A549 (cell line): ENCODE results near the gene KRT7. TPM values are rescaled to one million over a fixed set of nuclear protein-coding genes. Genes with fewer than 3 reads are reported as not detected.

Source experiments
- ATAC-seq, 2 experiments: fragments of 200-7000 bp in 1 of 2; fragments of >200 bp in 1 of 2; cut with Nextera tagmentation in 1 of 2; cut with Tn5 transposase in 1 of 2; 3 replicates each; pipeline versions ENCODE4 v1.8.0 to v1.9.1; 2018 to 2020; ENCODE audit warnings: mild to moderate bottlenecking in 1 of 2, moderate library complexity in 1 of 2
- CTCF ChIA-PET: fragments of 300-600 bp; sonication (Branson Sonifier 250); formaldehyde crosslinking; extraction: SDS; loops from one replicate; lab custom pipeline; 2021; ENCODE audit warnings: antibody characterized with exemption, inconsistent platforms; lab: Yijun Ruan, JAX
- POLR2A ChIA-PET: fragments of 350-600 bp; formaldehyde crosslinking; extraction: SDS; loops from one replicate; lab custom pipeline; 2021; ENCODE audit warnings: antibody characterized with exemption, inconsistent platforms; lab: Yijun Ruan, JAX
- DNase-seq, 2 experiments: peaks; one replicate each; pipeline versions ENCODE4 v3.0.0 to v3.0.0-alpha.2; 2011 to 2016; ENCODE audit warnings: low read depth in 1 of 2, low spot score in 1 of 2
- FAIRE-seq: peaks from 2 replicates; lab custom pipeline; 2011; peaks lifted over from hg19 to GRCh38; lab: Jason Lieb, UNC
- H3K27ac ChIP-seq, 2 experiments: fragments of >200 bp; sonication (Bioruptor Twin); formaldehyde crosslinking; 3 replicates each; pipeline ENCODE4 v1.5.1; 2016 to 2017
- H3K4me1 ChIP-seq: fragments of >200 bp; sonication (Bioruptor Twin); formaldehyde crosslinking; 3 replicates; pipeline ENCODE4 v1.6.1; 2016
- H3K4me2 ChIP-seq: fragments of >200 bp; sonication (Bioruptor Twin); formaldehyde crosslinking; 3 replicates; pipeline ENCODE4 v1.6.1; 2016
- H3K4me3 ChIP-seq: fragments of >200 bp; sonication (Bioruptor Twin); formaldehyde crosslinking; 3 replicates; pipeline ENCODE4 v1.5.1; 2016
- H3K9me3 ChIP-seq: fragments of >200 bp; sonication (Bioruptor Twin); formaldehyde crosslinking; 3 replicates; pipeline ENCODE4 v1.6.1; 2016
- CBX8 ChIP-seq: fragments of 200-600 bp; sonication (generic); IDR thresholded peaks from 2 replicates; pipeline ENCODE4 v1.6.1; 2016
- CHD2 ChIP-seq: fragments of 150-350 bp; IDR thresholded peaks from 2 replicates; pipeline ENCODE4 v1.6.1; 2014; ENCODE audit warnings: low read length; ENCODE audit not compliant: partially characterized antibody
- CTCF ChIP-seq: fragments of >200 bp; sonication (Bioruptor Twin); formaldehyde crosslinking; IDR thresholded peaks from 3 replicates; pipeline ENCODE4 v1.5.1; 2016
- E2F6 ChIP-seq: IDR thresholded peaks from 2 replicates; pipeline ENCODE4 v1.6.1; 2012; ENCODE audit warnings: low read depth, borderline replicate concordance
- EHF ChIP-seq: fragments of 250-450 bp; sonication (Bioruptor Pico); IDR thresholded peaks from 2 replicates; pipeline ENCODE4 v1.5.0; 2020; ENCODE audit warnings: mild to moderate bottlenecking
- FOSB ChIP-seq: fragments of 250-450 bp; sonication (Bioruptor Pico); IDR thresholded peaks from 2 replicates; pipeline ENCODE4 v1.5.0; 2020; ENCODE audit warnings: mild to moderate bottlenecking, moderate library complexity
- FOSL2 ChIP-seq, 2 experiments: fragments of 450-650 bp in 1 of 2; fragments of >200 bp in 1 of 2; sonication (Bioruptor Twin) in 1 of 2; formaldehyde crosslinking; IDR thresholded peaks; 2 replicates each; pipeline versions ENCODE4 v1.5.0 to v1.6.1; 2016 to 2020; ENCODE audit warnings: mild to moderate bottlenecking in 1 of 2, moderate library complexity in 1 of 2
- GATA3 ChIP-seq: IDR thresholded peaks from 2 replicates; pipeline ENCODE4 v1.6.1; 2012; ENCODE audit warnings: borderline replicate concordance
- HDAC2 ChIP-seq: fragments of 200-600 bp; sonication (generic); IDR thresholded peaks from 2 replicates; pipeline ENCODE4 v1.6.1; 2016
- HEYL ChIP-seq: fragments of 250-450 bp; sonication (Bioruptor Pico); IDR thresholded peaks from 2 replicates; pipeline ENCODE4 v1.8.0; 2021; ENCODE audit warnings: mild to moderate bottlenecking, moderate library complexity
- HOXA7 ChIP-seq: fragments of 250-450 bp; sonication (Bioruptor Pico); IDR thresholded peaks from 2 replicates; pipeline ENCODE4 v1.5.0; 2020; ENCODE audit warnings: mild to moderate bottlenecking, moderate library complexity
- HOXB13 ChIP-seq: fragments of 250-450 bp; sonication (Bioruptor Pico); IDR thresholded peaks from 2 replicates; pipeline ENCODE4 v1.5.0; 2020; ENCODE audit warnings: low read depth, mild to moderate bottlenecking, moderate library complexity
- KDM1A ChIP-seq: fragments of 200-600 bp; sonication (generic); IDR thresholded peaks from 2 replicates; pipeline ENCODE4 v1.6.1; 2016; ENCODE audit warnings: low read depth, mild to moderate bottlenecking
- MAFK ChIP-seq: fragments of 450-650 bp; IDR thresholded peaks from 2 replicates; pipeline ENCODE4 v1.6.1; 2014; ENCODE audit not compliant: partially characterized antibody
- MAX ChIP-seq: IDR thresholded peaks from 2 replicates; pipeline ENCODE4 v1.6.1; 2012
- MAZ ChIP-seq: fragments of 150-350 bp; IDR thresholded peaks from 2 replicates; pipeline ENCODE4 v1.6.1; 2014; ENCODE audit warnings: antibody characterized with exemption, low read depth, low read length, borderline replicate concordance
- POLR2A ChIP-seq: IDR thresholded peaks from 2 replicates; pipeline ENCODE4 v1.6.1; 2012; ENCODE audit warnings: mild to moderate bottlenecking, low read length
- RARB ChIP-seq: fragments of 250-450 bp; sonication (Bioruptor Pico); IDR thresholded peaks from 2 replicates; pipeline ENCODE4 v1.8.0; 2021; ENCODE audit warnings: mild to moderate bottlenecking, moderate library complexity
- RNF2 ChIP-seq: fragments of 200-600 bp; sonication (generic); IDR thresholded peaks from 2 replicates; pipeline ENCODE4 v1.6.1; 2016; ENCODE audit warnings: low read depth, mild to moderate bottlenecking, antibody characterized with exemption, moderate library complexity, borderline replicate concordance
- TFCP2L1 ChIP-seq: fragments of 250-450 bp; sonication (Bioruptor Pico); IDR thresholded peaks from 2 replicates; pipeline ENCODE4 v1.5.0; 2021; ENCODE audit warnings: mild to moderate bottlenecking
- WGBS: methylation state at CpG from one replicate; pipeline ENCODE4 v1.1.6; 2017; ENCODE audit errors: missing lambda C conversion rate; 5-methylcytosine and 5-hydroxymethylcytosine counted together
- polyA plus RNA-seq, 4 experiments: library from polyadenylated mRNA; depleted of rRNA in 3 of 4; stranded (reverse); fragments of >200 nt; fragmentation: RNase III in 1 of 4; extraction: RNeasy Plus Mini Kit Qiagen cat#74134 plus additional on column Dnase treatment in 1 of 4; gene quantifications; 2 replicates in 3 of 4; 3 replicates in 1 of 4; pipeline ENCODE4 v1.2.3, GENCODE V29; 2011 to 2017

Gene KRT7
- polyA plus RNA-seq, 2 of the 4 experiments (the other 2 are of a cell fraction), result 2,623 to 3,055 TPM

- TF ChIP-seq MAX, result peak; percentile 60
- TF ChIP-seq CTCF, result no peak
- TF ChIP-seq HOXB13, result peak; percentile 35; the same call in 1 of the 2 replicates
- no peak for TF ChIP-seq TFCP2L1 (CRISPR knock-in tag)
- peak; percentile 90; the same call in 1 of the 2 replicates for TF ChIP-seq GATA3
- no peak for TF ChIP-seq HDAC2
- TF ChIP-seq CBX8, result no peak
- no peak for TF ChIP-seq RNF2
- no peak for TF ChIP-seq EHF (CRISPR knock-in tag)
- no peak for TF ChIP-seq MAZ
- no peak for TF ChIP-seq POLR2A
- TF ChIP-seq KDM1A, result no peak
- TF ChIP-seq E2F6, result no peak
- no peak for TF ChIP-seq MAFK
- TF ChIP-seq CHD2, result no peak
- peak; percentile 88 for TF ChIP-seq FOSL2 (IDR thresholded peaks at IDR 0.05)
- peak; percentile 95 for TF ChIP-seq FOSL2 (CRISPR knock-in tag; IDR thresholded peaks at IDR 0.05)
These were observed 2.4 kb upstream of the KRT7 start (continued) for GRCh38 chr12:52230364-52231281.

GRCh38 chr12:52231305-52232202 lies 1.5 kb upstream of the KRT7 start:
- peak in 1 of 2 experiments; percentile 58 for DNase-seq
- no peak for FAIRE-seq
- POLR2A ChIA-PET, result interaction anchor here (0.8 to 5.7 kb wide), 5 partner anchors 10 to 84 kb away, joined by 3 to 43 read pairs (median 5); partner anchors contain the start of gene KRT80
- WGBS, result 48% methylated on average over 16 of the region's 16 CpGs
- H3K27ac ChIP-seq, result peak overlapping the region; percentile 97
- peaks cover 57% of the 10 kb centered on the region for H3K4me1 ChIP-seq
- ATAC-seq, result no peak
- H3K4me2 ChIP-seq, result peak overlapping the region; percentile 99
- no peaks in the 10 kb centered on the region for H3K9me3 ChIP-seq
- CTCF ChIA-PET, result interaction anchor here (0.8 to 13.1 kb wide), 14 partner anchors 9 to 674 kb away, joined by 3 to 182 read pairs (median 5); partner anchors contain the start of genes KRT8 and KRT80
- TF ChIP-seq HEYL (CRISPR knock-in tag), result peak; percentile 8; the same call in 1 of the 2 replicates
- TF ChIP-seq RARB (CRISPR knock-in tag), result 0 out of 2 replicates have a peak, but pooled peaks have one; percentile 22
- TF ChIP-seq FOSB (CRISPR knock-in tag), result 0 out of 2 replicates have a peak, but pooled peaks have one; percentile 59
- no peak for TF ChIP-seq CHD2
- TF ChIP-seq POLR2A, result peak; percentile 8; the same call in 1 of the 2 replicates
- TF ChIP-seq EHF (CRISPR knock-in tag), result peak; percentile 61
- no peak for TF ChIP-seq HOXA7 (CRISPR knock-in tag)
- TF ChIP-seq, all 56 proteins: peak for 5
- H3K4me3 ChIP-seq, result no peak overlapping the region
